ENCODE data around the gene KCNIP2. TPM values are rescaled to one million over a fixed set of nuclear protein-coding genes. Genes with fewer than 3 reads are reported as not detected.

KCNIP2 gene
- total and polyA plus RNA-seq, 2 of the 4 experiments (the other 2 are of a cell fraction): under 0.01 to 0.87 TPM

- no peak overlapping the region for H3K9ac ChIP-seq (ENCODE audit: low read depth, low read length)
- dilution Hi-C loops (cut with HindIII; ENCODE audit: low sequenced_read_pairs, unreplicated experiment) (no loop called here), in situ Hi-C loops (cut with MboI; ENCODE audit: low sequenced_read_pairs) (loop anchor here (10.0 kb wide), 1 partner anchor 127 kb away; no protein-coding TSS in a partner anchor), intact Hi-C loops (cut with micrococcal nuclease) (no loop called here)
- no peaks in the 10 kb centered on the region for H3K4me1 ChIP-seq (ENCODE audit: control insufficient read depth, insufficient read depth, low read length)
- H2BK120ac ChIP-seq (ENCODE audit: low read depth, low read length): no peak overlapping the region
- TF ChIP-seq SMC3 (IDR thresholded peaks at IDR 0.05; ENCODE audit: low read depth, low read length): no peak
- no peak for TF ChIP-seq POLR2A (IDR thresholded peaks at IDR 0.05; ENCODE audit: low read depth, low read length)
- TF ChIP-seq MXI1 (IDR thresholded peaks at IDR 0.05; ENCODE audit: borderline replicate concordance, low read depth, low read length): no peak
- no peak for TF ChIP-seq ELK1 (IDR thresholded peaks at IDR 0.05; ENCODE audit: borderline replicate concordance, low read depth, low read length)
- TF ChIP-seq USF2 (IDR thresholded peaks at IDR 0.05; ENCODE audit: low read depth, low read length): no peak
- TF ChIP-seq NFE2L2 (IDR thresholded peaks at IDR 0.05; ENCODE audit: low read depth, low read length): no peak
- TF ChIP-seq CHD1 (IDR thresholded peaks at IDR 0.05; ENCODE audit: low read depth, low read length): no peak
- TF ChIP-seq MAFK (IDR thresholded peaks at IDR 0.05; ENCODE audit: low read depth, low read length): no peak
- no peak for TF ChIP-seq RFX5 (IDR thresholded peaks at IDR 0.05; ENCODE audit: low read depth, low read length)
- no peak for TF ChIP-seq FOS (IDR thresholded peaks at IDR 0.05; ENCODE audit: low read depth, low read length)
- TF ChIP-seq RCOR1 (IDR thresholded peaks at IDR 0.05; ENCODE audit: insufficient replicate concordance, low read length): no peak
- no peak for TF ChIP-seq CTCF (conservative IDR thresholded peaks at IDR 0.05; ENCODE audit: low read depth, low read length)
- no peak for TF ChIP-seq MAZ (IDR thresholded peaks at IDR 0.05; ENCODE audit: borderline replicate concordance, low read depth, low read length)
- H3K27ac ChIP-seq (ENCODE audit: insufficient read depth, low read length): no peak overlapping the region
- no peak overlapping the region for H4K5ac ChIP-seq (ENCODE audit: low read depth, low read length)
- H2BK20ac ChIP-seq (ENCODE audit: low read depth, low read length): no peak overlapping the region
- H3K4ac ChIP-seq (ENCODE audit: low read depth, low read length): no peak overlapping the region
- H2BK15ac ChIP-seq (ENCODE audit: low read depth, low read length): no peak overlapping the region
- H3K36me3 ChIP-seq (ENCODE audit: control insufficient read depth, insufficient read depth, low read length): no peaks in the 10 kb centered on the region
- no peaks in the 10 kb centered on the region for H3K9me1 ChIP-seq (ENCODE audit: insufficient read depth, low read length)
- no peak overlapping the region for H2AK9ac ChIP-seq (replicated peaks; ENCODE audit: low read depth, low read length, poor library complexity)
- ChIA-PET CTCF (interaction anchor here (0.6 to 3.7 kb wide), 4 partner anchors 44 to 123 kb away, joined by 3 to 23 read pairs (median 6); partner anchors contain the start of gene KCNIP2), POLR2A (ENCODE audit: unreplicated experiment) (interaction anchor here (0.6 kb wide), 2 partner anchors 138 to 375 kb away, joined by 5 to 6 read pairs; no protein-coding TSS in a partner anchor)
- H3K27me3 ChIP-seq (ENCODE audit: control insufficient read depth, insufficient read depth, low read length): no peaks in the 10 kb centered on the region
- no peak overlapping the region for H2AK5ac ChIP-seq (ENCODE audit: low read depth, low read length)
- H3K56ac ChIP-seq (ENCODE audit: extremely low read depth, insufficient read depth, low read length): no peak overlapping the region
- no peak overlapping the region for H3K23ac ChIP-seq (ENCODE audit: low read depth, low read length)
- no peak for ATAC-seq (ENCODE audit: low read depth)
- H3K9me3 ChIP-seq (ENCODE audit: control insufficient read depth, insufficient read depth, low read length): no peaks in the 10 kb centered on the region
- H3K4me3 ChIP-seq (ENCODE audit: insufficient read depth, low read depth, low read length): no peak overlapping the region
- no peak overlapping the region for H3K4me2 ChIP-seq (ENCODE audit: low read depth, low read length)
- no peak overlapping the region for H4K91ac ChIP-seq (ENCODE audit: insufficient read depth, low read depth, low read length)
- H2BK5ac ChIP-seq (ENCODE audit: low read depth, low read length, poor library complexity, severe bottlenecking): no peak overlapping the region
- no TSS peak for BruUV-seq (replicated peaks)
- no CpG with 5 or more reads among the region's 5 CpGs for WGBS, 2 experiments (ENCODE audit: extremely low coverage in 2 of 2, insufficient read length in 1 of 2)
- no peaks in the 10 kb centered on the region for H4K20me1 ChIP-seq (ENCODE audit: insufficient read depth, low read length)
- no peak overlapping the region for H4K8ac ChIP-seq (ENCODE audit: low read depth in 2 of 2, low read length in 2 of 2)
- H3K18ac ChIP-seq (ENCODE audit: low read depth, low read length): no peak overlapping the region
- peaks cover 0 to 1% of the 10 kb centered on the region in 2 experiments; a peak in 2 of 4 replicates for H3K79me1 ChIP-seq (ENCODE audit: low read depth in 1 of 2, low read length in 2 of 2)
- no peak overlapping the region for H2AFZ ChIP-seq (replicated peaks; ENCODE audit: low read length, poor library complexity)
- H3K14ac ChIP-seq (replicated peaks; ENCODE audit: low read depth, low read length): no peak overlapping the region
- no peak for DNase-seq
Measured at GRCh38 chr10:101887775-101888174, 44.2 kb upstream of the KCNIP2 start.

All from IMR-90 (cell line).